Activated naive CD8-positive, alpha-beta T cell treated with anti-CD3 and anti-CD28 coated beads, Interleukin-2, amount 50 U/mL, for 16 hours (primary cell): ENCODE data around the gene OR6C65.
"Not testable (repeated sequence)": the region's sequence is repeated elsewhere in the genome, so short reads cannot be mapped to it uniquely, and the experiment has no call there.

Experiments
- DNase-seq: peaks from one replicate; pipeline ENCODE4 v3.0.0-alpha.2; 2020; ENCODE audit warnings: low read depth, low spot score

Gene OR6C65

GRCh38 chr12:55400229-55400628 lies at the start of gene OR6C65:
TSS of gene OR6C65 (plus strand) at chr12:55400529. CDS start at chr12:55400529, 0 bp downstream.
- DNase-seq: no peak

DNA sequence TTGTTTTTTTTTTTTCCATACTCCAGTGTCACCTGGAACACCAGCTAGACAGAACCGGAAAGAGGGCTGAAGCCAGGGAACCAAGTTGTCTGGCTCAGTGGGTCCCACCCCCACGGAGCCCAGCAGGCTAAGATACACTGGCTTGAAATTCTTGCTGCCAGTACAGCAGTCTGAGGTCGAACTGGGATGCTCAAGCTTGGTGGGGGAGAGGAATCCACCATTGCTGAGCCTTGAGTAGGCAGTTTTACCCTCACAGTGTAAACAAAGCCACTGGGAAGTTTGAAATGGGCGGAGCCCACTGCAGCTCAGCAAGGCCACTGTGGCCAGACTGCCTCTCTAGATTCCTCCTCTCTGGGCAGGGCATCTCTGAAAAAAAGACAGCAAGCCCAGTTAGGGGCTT lies 45.0 kb upstream of the OR6C65 start:
- DNase-seq: not testable (repeated sequence)

DNA sequence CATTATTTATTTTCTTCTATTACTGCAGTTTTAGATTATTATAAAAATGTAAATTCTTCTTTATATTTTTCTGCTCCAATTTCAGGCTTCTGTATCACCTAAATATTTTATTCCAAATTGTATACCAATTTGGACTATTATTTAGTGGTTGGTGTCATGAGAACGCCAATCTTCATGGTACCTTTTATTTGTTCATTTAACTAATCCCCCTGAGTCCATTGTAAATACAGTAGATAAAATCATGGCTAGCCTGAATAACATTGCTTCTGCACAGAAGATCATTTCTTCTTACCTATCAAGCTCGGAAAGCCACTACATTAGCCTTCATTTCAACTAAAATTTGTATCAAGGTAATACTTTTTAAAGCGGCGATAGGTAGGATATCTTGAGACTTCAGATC lies 37.7 kb upstream of the OR6C65 start, which contains the start of gene OR6C75:
OR6C75 (plus strand) TSS at position 301 of the 400 bp plus-strand sequence. CDS start 2,136 bp downstream, outside the sequence.
- DNase-seq: no peak

GRCh38 chr12:55365086-55365485 lies 35.2 kb upstream of the OR6C65 start:
- no peak for DNase-seq

DNA sequence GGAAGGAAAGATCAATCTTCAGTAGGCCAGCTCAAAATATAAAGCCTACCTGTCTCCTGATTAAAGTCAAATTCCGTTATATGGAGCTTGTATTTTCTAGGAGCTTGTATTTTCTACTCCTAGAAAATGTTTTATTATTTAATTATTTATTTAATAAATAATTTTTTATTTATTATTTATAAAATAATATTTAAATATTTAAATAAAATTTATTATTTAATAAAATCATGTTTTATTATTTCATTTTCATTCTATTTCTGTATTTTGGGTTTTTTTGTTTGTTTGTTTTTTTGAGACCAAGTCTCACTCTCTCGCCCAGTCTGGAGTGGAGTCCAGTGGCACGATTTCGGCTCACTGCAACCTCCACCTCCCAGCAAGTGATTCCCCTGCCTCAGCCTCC lies 27.8 kb upstream of the OR6C65 start:
- DNase-seq: no peak

GRCh38 chr12:55385891-55386290 lies 14.4 kb upstream of the OR6C65 start:
- DNase-seq: no peak

- no peak for DNase-seq
Observed at GRCh38 chr12:55392032-55392795, 8.1 kb upstream of the OR6C65 start.

- no peak for DNase-seq
Observed at GRCh38 chr12:55396326-55396725, 4.0 kb upstream of the OR6C65 start.

GRCh38 chr12:55407866-55408265 lies 7.5 kb downstream of the OR6C65 start:
- no peak for DNase-seq

- not testable (repeated sequence) for DNase-seq
Observed at GRCh38 chr12:55409133-55409532, 8.8 kb downstream of the OR6C65 start.

- not testable (repeated sequence) for DNase-seq
Observed at GRCh38 chr12:55412138-55412537, 11.8 kb downstream of the OR6C65 start.

GRCh38 chr12:55413498-55414388 lies 13.4 kb downstream of the OR6C65 start:
- not testable (repeated sequence) for DNase-seq

DNA sequence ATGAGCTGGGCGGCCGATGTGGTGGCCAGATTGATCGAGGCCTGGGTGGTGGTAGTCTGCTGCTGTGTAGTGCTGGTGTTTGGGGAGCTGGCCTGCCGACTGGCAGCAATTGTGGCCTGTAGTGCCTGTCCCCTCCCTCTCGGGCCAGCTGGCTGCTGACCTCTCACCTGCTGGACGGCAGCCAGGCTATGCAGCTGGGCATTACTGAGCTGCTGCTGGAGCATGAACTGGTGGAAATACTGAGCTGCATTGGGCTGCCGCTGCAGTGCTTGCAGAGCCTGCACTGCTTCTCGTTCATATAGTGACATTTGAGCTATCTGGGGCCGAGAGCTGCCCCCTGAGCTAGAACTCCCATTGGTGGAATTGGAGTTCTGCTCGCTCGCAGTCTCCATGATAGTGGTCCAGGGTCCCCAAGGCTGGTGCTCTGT lies 14.1 kb downstream of the OR6C65 start:
- DNase-seq: not testable (repeated sequence)

DNA sequence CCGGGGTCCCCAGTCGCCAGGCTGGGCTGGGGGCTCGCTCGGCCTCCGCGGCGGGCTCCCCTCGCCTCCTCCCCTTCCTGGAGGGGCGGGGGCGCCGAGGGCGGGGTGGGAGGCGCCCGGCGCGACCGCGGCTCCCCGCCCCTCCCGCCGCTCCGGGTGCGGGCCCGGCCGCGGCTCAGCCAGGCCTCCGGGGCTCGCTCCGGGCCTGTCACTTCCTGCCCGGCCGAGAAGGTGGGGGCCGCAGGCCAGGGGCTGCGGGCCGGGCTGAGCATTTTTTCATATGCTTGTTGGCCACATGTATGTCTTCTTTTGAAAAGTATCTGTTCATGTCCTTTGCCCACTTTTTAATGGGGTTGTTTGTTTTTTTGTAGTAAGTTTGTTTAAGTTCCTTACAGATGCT lies 14.6 kb downstream of the OR6C65 start:
- not testable (repeated sequence) for DNase-seq

DNA sequence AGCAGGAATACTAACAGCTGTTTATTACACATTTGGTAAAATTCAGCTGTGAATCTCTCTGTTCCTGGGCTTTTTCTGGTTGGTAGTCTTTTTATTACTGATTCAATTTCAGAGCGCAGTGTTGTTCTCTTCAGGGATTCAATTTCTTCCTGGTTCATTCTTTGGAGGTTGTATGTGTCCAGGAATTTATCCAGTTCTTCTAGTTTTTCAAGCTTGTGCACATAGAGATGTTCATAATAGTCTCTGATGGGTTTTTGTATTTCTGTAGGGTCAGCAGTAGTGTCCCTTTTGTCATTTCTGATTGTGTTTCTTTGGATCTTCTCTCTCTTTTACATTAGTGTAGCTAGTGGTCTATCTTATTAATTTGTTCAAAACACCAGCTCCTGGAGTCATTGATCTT lies 16.6 kb downstream of the OR6C65 start:
- no peak for DNase-seq

DNA sequence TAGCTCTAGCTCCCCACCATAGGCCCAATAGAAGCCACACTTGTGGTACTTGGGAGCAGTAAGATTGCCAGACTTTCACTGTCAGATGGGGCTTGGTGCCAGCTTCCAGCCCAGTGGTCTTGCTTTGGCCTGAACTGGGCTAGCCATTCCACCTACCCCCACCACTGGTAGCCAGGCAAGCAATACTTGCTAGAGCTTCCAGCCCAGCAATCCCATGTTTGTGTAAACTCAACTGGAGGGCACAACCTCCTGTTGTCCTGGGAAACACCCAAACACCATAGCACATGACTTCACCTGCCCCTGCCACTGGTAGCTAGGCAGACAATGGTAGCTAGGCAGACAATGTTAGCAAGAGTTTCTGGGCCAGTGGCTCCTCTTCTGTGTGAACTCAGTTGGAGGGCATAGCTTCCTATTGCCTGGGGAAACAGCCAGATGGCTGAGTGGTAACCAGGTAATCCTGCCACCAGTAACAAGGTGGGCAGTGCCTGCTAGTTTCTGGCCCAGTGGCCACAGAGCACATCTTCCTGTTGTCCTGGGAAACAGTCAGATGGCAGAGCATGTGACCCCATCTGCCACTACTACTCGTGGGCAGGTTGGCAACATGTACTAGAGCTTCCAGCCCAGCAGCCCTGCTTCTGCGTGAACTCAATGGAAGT lies 20.1 kb downstream of the OR6C65 start:
- no peak for DNase-seq

DNA sequence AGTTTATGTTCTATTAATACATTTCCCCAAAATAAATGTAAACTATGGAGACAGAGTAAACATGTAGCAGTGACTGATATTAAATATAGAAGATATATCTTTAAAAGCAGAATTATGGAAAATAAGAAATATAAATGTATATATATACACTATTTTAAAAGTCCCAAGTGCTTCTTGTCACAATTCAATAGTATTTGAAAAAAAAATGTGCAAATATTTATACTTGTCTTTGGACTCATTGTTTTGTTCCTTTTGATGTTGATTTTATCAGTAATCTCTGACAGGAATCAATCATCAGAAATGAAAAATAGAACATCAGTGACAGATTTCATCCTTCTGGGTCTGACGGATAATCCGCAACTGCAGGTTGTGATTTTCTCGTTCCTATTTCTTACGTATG lies 25.6 kb downstream of the OR6C65 start, which contains the start of gene OR6C76:
OR6C76 (plus strand) TSS at position 301 of the 400 bp plus-strand sequence; CDS start at position 301, 0 bp downstream.
- no peak for DNase-seq

- no peak for DNase-seq
Observed at GRCh38 chr12:55428331-55429243, 28.3 kb downstream of the OR6C65 start.

DNA sequence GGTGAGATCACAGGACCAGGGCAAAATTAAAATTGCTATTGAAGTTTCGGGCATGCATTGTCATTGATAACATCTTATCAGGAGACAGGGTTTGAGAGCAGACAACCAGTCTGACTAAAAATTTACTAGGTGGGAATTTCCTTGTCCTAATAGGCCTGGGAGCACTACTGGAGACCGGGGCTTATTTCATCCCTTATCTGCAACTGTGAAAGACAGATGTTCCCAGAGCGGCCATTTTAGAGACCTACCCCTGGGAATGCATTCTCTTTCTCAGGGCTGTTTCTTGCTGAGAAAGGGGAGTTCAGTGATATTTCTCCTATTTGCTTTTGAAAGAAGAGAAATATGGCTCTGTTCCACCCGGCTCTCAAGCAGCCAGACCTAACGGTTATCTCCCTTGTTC lies 40.9 kb downstream of the OR6C65 start:
- not testable (repeated sequence) for DNase-seq

DNA sequence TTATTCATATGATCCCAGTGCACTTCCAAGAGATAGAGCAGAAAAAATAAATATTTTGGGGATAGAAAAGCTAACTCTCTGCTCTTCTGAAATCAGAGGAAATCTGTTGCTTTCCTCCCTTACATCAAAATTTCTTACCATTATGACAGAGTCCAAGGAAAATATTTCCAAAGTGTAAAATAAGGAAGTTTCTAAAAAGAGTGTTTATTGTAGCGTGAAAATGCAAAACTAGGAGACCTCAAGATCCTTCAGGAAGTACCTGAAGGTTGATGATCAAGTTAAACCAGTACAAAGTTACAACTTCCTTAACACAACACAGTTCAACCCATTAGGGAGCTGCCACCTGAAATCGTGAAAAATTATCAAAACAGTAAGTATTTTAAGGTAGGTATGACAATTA lies 43.4 kb downstream of the OR6C65 start, which contains the start of gene OR6C2:
OR6C2 (plus strand) TSS at position 301 of the 400 bp plus-strand sequence. CDS start 8,138 bp downstream, outside the sequence.
- no peak for DNase-seq

GRCh38 chr12:55445357-55445756 lies 45.0 kb downstream of the OR6C65 start:
- DNase-seq: no peak
